GM18520 (cell line): Measurements from ENCODE around the gene PGM2.

Experiments
- ATAC-seq: cut with Tn5 transposase; IDR thresholded peaks from one replicate; pipeline ENCODE4 v1.9.1; 2021; ENCODE audit not compliant: unreplicated experiment

Gene PGM2

GRCh38 chr4:37896206-37896860 lies 69.8 kb downstream of the PGM2 start:
- no peak for ATAC-seq

DNA sequence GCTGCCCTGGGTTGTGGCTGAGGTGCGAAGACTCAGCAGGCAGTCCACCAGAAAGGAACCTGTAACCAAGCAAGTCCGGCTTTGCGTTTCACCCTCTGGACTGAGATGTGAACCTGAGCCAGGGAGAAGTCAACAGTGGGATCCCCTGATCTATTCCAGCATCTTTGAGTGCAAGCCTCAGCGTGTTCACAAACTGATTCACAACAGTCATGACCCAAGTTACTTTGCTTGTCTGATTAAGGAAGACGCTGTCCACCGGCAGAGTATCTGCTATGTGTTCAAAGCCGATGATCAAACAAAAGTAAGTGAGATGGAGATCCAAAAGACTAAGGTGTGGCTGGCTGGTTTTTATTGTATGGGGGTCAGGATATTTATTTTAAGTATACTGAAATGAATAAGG lies 75.7 kb downstream of the PGM2 start:
- ATAC-seq: no peak

GRCh38 chr4:37902738-37903693 lies 76.5 kb downstream of the PGM2 start:
- ATAC-seq: no peak

DNA sequence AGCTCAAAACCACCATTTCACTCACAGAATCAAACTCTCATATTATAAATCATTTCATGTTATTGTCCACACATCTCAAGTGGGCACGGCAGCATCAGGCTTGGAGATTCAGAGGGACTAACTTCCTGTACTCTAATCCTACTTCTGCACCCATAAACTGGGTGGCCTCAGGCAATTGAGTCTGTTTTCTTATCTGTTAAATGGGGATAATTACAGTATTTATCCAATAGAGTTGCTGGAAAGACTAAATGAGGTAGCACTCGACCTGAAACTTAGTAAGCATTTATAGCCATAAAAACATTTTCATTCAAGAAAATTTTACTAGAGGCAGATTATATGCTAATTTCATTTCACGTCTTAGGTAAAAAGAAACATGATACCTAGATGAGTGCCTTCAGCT lies 77.4 kb downstream of the PGM2 start:
- ATAC-seq: no peak

GRCh38 chr4:37904824-37905223 lies 78.3 kb downstream of the PGM2 start:
- no peak for ATAC-seq

GRCh38 chr4:37905533-37906169 lies 79.2 kb downstream of the PGM2 start:
- no peak for ATAC-seq

GRCh38 chr4:37908488-37909331 lies 82.2 kb downstream of the PGM2 start:
- ATAC-seq: no peak

GRCh38 chr4:37909332-37910090 lies 83.0 kb downstream of the PGM2 start:
- no peak for ATAC-seq

GRCh38 chr4:37910091-37910486 lies 83.6 kb downstream of the PGM2 start:
- no peak for ATAC-seq
